Immature natural killer cell (primary cell): ENCODE data around the gene TNFRSF25. TPM values are rescaled to one million over a fixed set of nuclear protein-coding genes. Genes with fewer than 3 reads are reported as not detected.
"Not testable (repeated sequence)": the region's sequence is repeated elsewhere in the genome, so short reads cannot be mapped to it uniquely, and the experiment has no call there.

ENCODE experiments used
- DNase-seq, 3 donors: peaks; one replicate each; pipeline ENCODE4 v3.0.0; 2022; ENCODE audit warnings: mixed read lengths in 1 of 3
- H3K27ac Mint-ChIP-seq, 6 donors: one replicate each; pipeline ENCODE4 v1.8.0; 2020; ENCODE audit warnings: mixed read lengths in 6 of 6, mild to moderate bottlenecking in 5 of 6, inconsistent platforms in 4 of 6, moderate library complexity in 3 of 6
- H3K27me3 Mint-ChIP-seq, 3 donors: one replicate each; pipeline ENCODE4 v1.8.0; 2020 to 2021; ENCODE audit warnings: low read depth in 3 of 3, mild to moderate bottlenecking in 3 of 3, mixed read lengths in 3 of 3, moderate library complexity in 3 of 3, inconsistent platforms in 1 of 3
- H3K36me3 Mint-ChIP-seq, 3 donors: one replicate each; pipeline ENCODE4 v1.8.0; 2020; ENCODE audit warnings: mixed read lengths in 3 of 3, inconsistent platforms in 2 of 3, mild to moderate bottlenecking in 2 of 3
- H3K4me1 Mint-ChIP-seq, 2 donors: one replicate each; pipeline ENCODE4 v1.8.0; 2020; ENCODE audit warnings: inconsistent platforms in 2 of 2, mild to moderate bottlenecking in 2 of 2, mixed read lengths in 2 of 2, moderate library complexity in 1 of 2
- H3K4me3 Mint-ChIP-seq, 5 donors: one replicate each; pipeline ENCODE4 v1.8.0; 2020; ENCODE audit warnings: mild to moderate bottlenecking in 5 of 5, mixed read lengths in 5 of 5, inconsistent platforms in 3 of 5, moderate library complexity in 3 of 5
- H3K9me3 Mint-ChIP-seq, 6 donors: one replicate each; pipeline ENCODE4 v1.8.0; 2020; ENCODE audit warnings: mild to moderate bottlenecking in 6 of 6, mixed read lengths in 6 of 6, inconsistent platforms in 4 of 6, moderate library complexity in 3 of 6
- polyA plus RNA-seq, 3 donors: library from polyadenylated mRNA; unstranded; fragments of 300-500 nt; fragmentation: Illumina TruSeq; gene quantifications; one replicate each; pipeline ENCODE4 v1.2.3, GENCODE V29; 2021

TNFRSF25 gene
- polyA plus RNA-seq, 3 donors from 2014 or later: 3.1 to 15.3 (median 9.8) TPM

GRCh38 chr1:6497215-6497866 lies 31.4 kb upstream of the TNFRSF25 start:
- Mint-ChIP-seq H3K36me3 (no peaks in the 10 kb centered on the region), H3K27ac (peak overlapping the region in 1 of 6 donors; percentile 30), H3K4me3 (peak overlapping the region; percentile 62 to 74 (median 71)), H3K27me3 (peaks cover 3 to 11% (median 9%) of the 10 kb centered on the region in 3 donors), H3K9me3 (no peaks in the 10 kb centered on the region), H3K4me1 (peaks cover 6 to 8% of the 10 kb centered on the region in 2 donors)
- DNase-seq: peak; percentile 35 to 48 (median 43)

GRCh38 chr1:6496890-6497214 lies 30.9 kb upstream of the TNFRSF25 start:
- no peak for DNase-seq
- no peaks in the 10 kb centered on the region for H3K36me3 Mint-ChIP-seq
- H3K27ac Mint-ChIP-seq: no peak overlapping the region
- H3K9me3 Mint-ChIP-seq: no peaks in the 10 kb centered on the region
- H3K4me1 Mint-ChIP-seq: peaks cover 6 to 8% of the 10 kb centered on the region in 2 donors
- peaks cover 3 to 11% (median 9%) of the 10 kb centered on the region in 3 donors for H3K27me3 Mint-ChIP-seq
- peak overlapping the region in 4 of 5 donors; percentile 44 to 65 (median 56) for H3K4me3 Mint-ChIP-seq

GRCh38 chr1:6496365-6496721 lies 30.4 kb upstream of the TNFRSF25 start:
- Mint-ChIP-seq H3K27ac (no peak overlapping the region), H3K27me3 (peaks cover 5 to 12% (median 11%) of the 10 kb centered on the region in 3 donors), H3K4me3 (peak overlapping the region; percentile 21 to 65 (median 56)), H3K36me3 (no peaks in the 10 kb centered on the region), H3K4me1 (peaks cover 10% of the 10 kb centered on the region in 2 donors), H3K9me3 (no peaks in the 10 kb centered on the region)
- DNase-seq: no peak

- H3K4me3 Mint-ChIP-seq: peak overlapping the region in 4 of 5 donors; percentile 35 to 65 (median 50)
- H3K4me1 Mint-ChIP-seq: peaks cover 11 to 14% of the 10 kb centered on the region in 2 donors
- H3K9me3 Mint-ChIP-seq: no peaks in the 10 kb centered on the region
- H3K36me3 Mint-ChIP-seq: no peaks in the 10 kb centered on the region
- no peak for DNase-seq
- no peak overlapping the region for H3K27ac Mint-ChIP-seq
- H3K27me3 Mint-ChIP-seq: peaks cover 10 to 14% (median 11%) of the 10 kb centered on the region in 3 donors
Observed at GRCh38 chr1:6495540-6496364, 29.8 kb upstream of the TNFRSF25 start.

GRCh38 chr1:6495041-6495441 lies 29.1 kb upstream of the TNFRSF25 start:
- no peaks in the 10 kb centered on the region for H3K9me3 Mint-ChIP-seq
- peaks cover 13 to 14% of the 10 kb centered on the region in 2 donors for H3K4me1 Mint-ChIP-seq
- H3K36me3 Mint-ChIP-seq: no peaks in the 10 kb centered on the region
- no peak for DNase-seq
- H3K4me3 Mint-ChIP-seq: no peak overlapping the region
- no peak overlapping the region for H3K27ac Mint-ChIP-seq
- peaks cover 10 to 11% (median 10%) of the 10 kb centered on the region in 3 donors for H3K27me3 Mint-ChIP-seq

GRCh38 chr1:6494627-6495026 lies 28.7 kb upstream of the TNFRSF25 start:
- Mint-ChIP-seq H3K27ac (no peak overlapping the region), H3K4me3 (no peak overlapping the region), H3K27me3 (peaks cover 9 to 11% (median 10%) of the 10 kb centered on the region in 3 donors), H3K4me1 (peaks cover 13 to 14% of the 10 kb centered on the region in 2 donors), H3K9me3 (no peaks in the 10 kb centered on the region), H3K36me3 (no peaks in the 10 kb centered on the region)
- DNase-seq: no peak

GRCh38 chr1:6493834-6494223 lies 27.9 kb upstream of the TNFRSF25 start:
- H3K4me3 Mint-ChIP-seq, DNase-seq, H3K27ac Mint-ChIP-seq, H3K36me3 Mint-ChIP-seq, H3K9me3 Mint-ChIP-seq: not testable (repeated sequence)
- H3K27me3 Mint-ChIP-seq: peaks cover 9 to 11% (median 10%) of the 10 kb centered on the region in 3 donors
- H3K4me1 Mint-ChIP-seq: peaks cover 13 to 14% of the 10 kb centered on the region in 2 donors

- peaks cover 5 to 10% (median 10%) of the 10 kb centered on the region in 3 donors for H3K27me3 Mint-ChIP-seq
- peak overlapping the region in 3 of 5 donors; percentile 40 to 65 (median 41) for H3K4me3 Mint-ChIP-seq
- H3K27ac Mint-ChIP-seq: peak overlapping the region in 1 of 6 donors; percentile 62
- H3K4me1 Mint-ChIP-seq: peaks cover 6 to 9% of the 10 kb centered on the region in 2 donors
- no peak for DNase-seq
- H3K9me3 Mint-ChIP-seq: peaks cover 0 to 3% (median 0%) of the 10 kb centered on the region in 6 donors
- H3K36me3 Mint-ChIP-seq: no peaks in the 10 kb centered on the region
Observed at GRCh38 chr1:6491966-6492365, 26.0 kb upstream of the TNFRSF25 start.

- Mint-ChIP-seq H3K4me3 (peak within 1 kb of the TSS; percentile 4 to 77 (median 54)), H3K4me1 (peaks cover 6 to 11% of the 10 kb centered on the region in 2 donors), H3K9me3 (peaks cover 0 to 3% (median 0%) of the 10 kb centered on the region in 6 donors), H3K36me3 (no peaks in the 10 kb centered on the region), H3K27ac (peak within 1 kb of the TSS in 3 of 6 donors; percentile 28 to 62 (median 30)), H3K27me3 (peaks cover 6 to 11% (median 10%) of the 10 kb centered on the region in 3 donors)
- no peak for DNase-seq
Observed at GRCh38 chr1:6491480-6491962, 25.5 kb upstream of the TNFRSF25 start, which contains the start of gene PLEKHG5. Gene PLEKHG5, minus strand, starts transcription at chr1:6491667. Its CDS starts 14,096 bp downstream, at chr1:6477571.

- Mint-ChIP-seq H3K4me3 (peak overlapping the region; percentile 4 to 65 (median 46)), H3K27me3 (peaks cover 6 to 14% (median 10%) of the 10 kb centered on the region in 3 donors), H3K27ac (peak overlapping the region in 1 of 6 donors; percentile 28), H3K4me1 (peaks cover 6 to 14% of the 10 kb centered on the region in 2 donors), H3K36me3 (no peaks in the 10 kb centered on the region), H3K9me3 (peaks cover 0 to 3% (median 0%) of the 10 kb centered on the region in 6 donors)
- DNase-seq: no peak
Observed at GRCh38 chr1:6491081-6491449, 25.1 kb upstream of the TNFRSF25 start.

GRCh38 chr1:6490181-6491080 lies 24.5 kb upstream of the TNFRSF25 start:
- Mint-ChIP-seq H3K27ac (no peak overlapping the region), H3K27me3 (peaks cover 6 to 15% (median 10%) of the 10 kb centered on the region in 3 donors), H3K4me3 (peak overlapping the region; percentile 63 to 78 (median 65)), H3K36me3 (no peaks in the 10 kb centered on the region), H3K9me3 (peaks cover 0 to 3% (median 0%) of the 10 kb centered on the region in 6 donors), H3K4me1 (peaks cover 6 to 12% of the 10 kb centered on the region in 2 donors)
- peak in 2 of 3 donors; percentile 18 to 26 for DNase-seq

- Mint-ChIP-seq H3K27me3 (peaks cover 7 to 15% (median 11%) of the 10 kb centered on the region in 3 donors), H3K9me3 (peaks cover 0 to 3% (median 0%) of the 10 kb centered on the region in 6 donors), H3K4me3 (peak overlapping the region; percentile 57 to 78 (median 64)), H3K27ac (no peak overlapping the region), H3K36me3 (no peaks in the 10 kb centered on the region), H3K4me1 (peaks cover 6 to 12% of the 10 kb centered on the region in 2 donors)
- DNase-seq: peak; percentile 62 to 71 (median 70)
Observed at GRCh38 chr1:6489799-6490180, 23.8 kb upstream of the TNFRSF25 start.

- Mint-ChIP-seq H3K36me3 (no peaks in the 10 kb centered on the region), H3K9me3 (peaks cover 0 to 3% (median 0%) of the 10 kb centered on the region in 6 donors), H3K27me3 (peaks cover 9 to 13% (median 12%) of the 10 kb centered on the region in 3 donors), H3K27ac (no peak overlapping the region), H3K4me1 (peaks cover 6 to 12% of the 10 kb centered on the region in 2 donors), H3K4me3 (peak overlapping the region in 1 of 5 donors; percentile 63)
- DNase-seq: no peak
Observed at GRCh38 chr1:6489383-6489765, 23.4 kb upstream of the TNFRSF25 start.
